Transverse colon (tissue), 4 donors: ENCODE measurements around the gene MBNL2.

ENCODE experiments used
- EP300 ChIP-seq: sonication (generic); formaldehyde crosslinking; IDR thresholded peaks from one replicate; pipeline ENCODE4 v1.6.1; 2017; ENCODE audit warnings: antibody characterized with exemption, low read depth
- POLR2A ChIP-seq: fragments of 450-650 bp; IDR thresholded peaks from one replicate; pipeline ENCODE4 v1.6.1; 2016; ENCODE audit warnings: antibody characterized with exemption, mild to moderate bottlenecking, moderate library complexity
- POLR2AphosphoS5 ChIP-seq, 3 donors: sonication (generic); formaldehyde crosslinking; IDR thresholded peaks; one replicate each; pipeline ENCODE4 v1.6.1; 2016; ENCODE audit warnings: antibody characterized with exemption in 3 of 3
- TF ChIP-seq, protein P1 (sequence below), 5 experiments: fragments of 200-600 bp in 3 of 5; fragments of 450-650 bp in 2 of 5; sonication (generic) in 3 of 5; IDR thresholded peaks; 1 replicate in 2 of 5; 2 replicates in 3 of 5; pipeline ENCODE4 v1.5.1; 2016 to 2017; ENCODE audit warnings: antibody characterized with exemption in 5 of 5, inconsistent platforms in 3 of 5, mild to moderate bottlenecking in 2 of 5, moderate library complexity in 1 of 5

DNA sequence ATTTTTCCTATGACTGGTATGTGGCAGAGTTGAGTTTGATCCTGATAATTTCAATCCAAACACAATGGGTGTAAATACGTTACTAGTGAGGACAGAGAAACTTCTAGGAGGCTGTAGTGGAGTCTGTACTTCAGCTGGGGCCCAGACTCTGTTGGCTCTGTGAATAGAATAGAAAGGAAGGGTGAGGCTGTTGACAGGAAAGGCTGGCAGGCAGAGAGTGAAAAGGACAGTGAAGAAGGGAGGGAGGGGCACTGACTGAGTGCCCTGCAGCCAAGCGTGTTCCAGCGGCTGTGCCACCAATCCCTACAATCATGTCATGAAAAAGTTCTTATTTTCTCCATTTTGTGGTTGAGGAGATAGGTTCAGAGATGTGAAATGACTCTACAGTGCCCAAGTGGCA is 80.5 kb downstream of the MBNL2 start:
- TF ChIP-seq POLR2A (no peak), EP300 (no peak), POLR2AphosphoS5 (IDR thresholded peaks at IDR 0.05) (no peak)
- TF ChIP-seq, protein P1, sequence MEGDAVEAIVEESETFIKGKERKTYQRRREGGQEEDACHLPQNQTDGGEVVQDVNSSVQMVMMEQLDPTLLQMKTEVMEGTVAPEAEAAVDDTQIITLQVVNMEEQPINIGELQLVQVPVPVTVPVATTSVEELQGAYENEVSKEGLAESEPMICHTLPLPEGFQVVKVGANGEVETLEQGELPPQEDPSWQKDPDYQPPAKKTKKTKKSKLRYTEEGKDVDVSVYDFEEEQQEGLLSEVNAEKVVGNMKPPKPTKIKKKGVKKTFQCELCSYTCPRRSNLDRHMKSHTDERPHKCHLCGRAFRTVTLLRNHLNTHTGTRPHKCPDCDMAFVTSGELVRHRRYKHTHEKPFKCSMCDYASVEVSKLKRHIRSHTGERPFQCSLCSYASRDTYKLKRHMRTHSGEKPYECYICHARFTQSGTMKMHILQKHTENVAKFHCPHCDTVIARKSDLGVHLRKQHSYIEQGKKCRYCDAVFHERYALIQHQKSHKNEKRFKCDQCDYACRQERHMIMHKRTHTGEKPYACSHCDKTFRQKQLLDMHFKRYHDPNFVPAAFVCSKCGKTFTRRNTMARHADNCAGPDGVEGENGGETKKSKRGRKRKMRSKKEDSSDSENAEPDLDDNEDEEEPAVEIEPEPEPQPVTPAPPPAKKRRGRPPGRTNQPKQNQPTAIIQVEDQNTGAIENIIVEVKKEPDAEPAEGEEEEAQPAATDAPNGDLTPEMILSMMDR (IDR thresholded peaks at IDR 0.05) = no peak
